Ishikawa (cell line): ENCODE measurements around the gene ZBTB7C.
A peak's percentile ranks its signal among the peaks of the same experiment; 100 is the strongest.

Source experiments
- CEBPB ChIP-seq: IDR thresholded peaks from 2 replicates; pipeline ENCODE4 v1.6.1; 2012
- CREB1 ChIP-seq: IDR thresholded peaks from 2 replicates; pipeline ENCODE4 v1.6.1; 2012; ENCODE audit warnings: low read depth
- EGR1 ChIP-seq: IDR thresholded peaks from 2 replicates; pipeline ENCODE4 v1.6.1; 2012
- EP300 ChIP-seq: IDR thresholded peaks from 2 replicates; pipeline ENCODE4 v1.6.1; 2012; ENCODE audit warnings: borderline replicate concordance
- FOXM1 ChIP-seq: IDR thresholded peaks from 2 replicates; pipeline ENCODE4 v1.6.1; 2012; ENCODE audit warnings: low read depth, borderline replicate concordance
- NFIC ChIP-seq: IDR thresholded peaks from 2 replicates; pipeline ENCODE4 v1.6.1; 2012
- RAD21 ChIP-seq: IDR thresholded peaks from 2 replicates; pipeline ENCODE4 v1.6.1; 2012; ENCODE audit warnings: low read depth
- TAF1 ChIP-seq: IDR thresholded peaks from 2 replicates; pipeline ENCODE4 v1.6.1; 2012; ENCODE audit warnings: low read depth, mild to moderate bottlenecking
- TCF12 ChIP-seq: IDR thresholded peaks from 2 replicates; pipeline ENCODE4 v1.6.1; 2012; ENCODE audit warnings: low read depth
- TEAD4 ChIP-seq: IDR thresholded peaks from 2 replicates; pipeline ENCODE4 v1.6.1; 2012
- YY1 ChIP-seq: IDR thresholded peaks from 2 replicates; pipeline ENCODE4 v1.6.1; 2012; ENCODE audit warnings: low read depth
- ZBTB7A ChIP-seq: IDR thresholded peaks from 2 replicates; pipeline ENCODE4 v1.6.1; 2012; ENCODE audit warnings: low read depth
- TF ChIP-seq, protein P1 (sequence below): IDR thresholded peaks from 2 replicates; pipeline ENCODE4 v1.6.1; 2012
- TF ChIP-seq, protein P2 (sequence below): IDR thresholded peaks from 2 replicates; pipeline ENCODE4 v1.6.1; 2012
- TF ChIP-seq, protein P3 (sequence below): IDR thresholded peaks from 2 replicates; pipeline ENCODE4 v1.6.1; 2012; ENCODE audit warnings: low read depth, mild to moderate bottlenecking

The ZBTB7C gene

DNA sequence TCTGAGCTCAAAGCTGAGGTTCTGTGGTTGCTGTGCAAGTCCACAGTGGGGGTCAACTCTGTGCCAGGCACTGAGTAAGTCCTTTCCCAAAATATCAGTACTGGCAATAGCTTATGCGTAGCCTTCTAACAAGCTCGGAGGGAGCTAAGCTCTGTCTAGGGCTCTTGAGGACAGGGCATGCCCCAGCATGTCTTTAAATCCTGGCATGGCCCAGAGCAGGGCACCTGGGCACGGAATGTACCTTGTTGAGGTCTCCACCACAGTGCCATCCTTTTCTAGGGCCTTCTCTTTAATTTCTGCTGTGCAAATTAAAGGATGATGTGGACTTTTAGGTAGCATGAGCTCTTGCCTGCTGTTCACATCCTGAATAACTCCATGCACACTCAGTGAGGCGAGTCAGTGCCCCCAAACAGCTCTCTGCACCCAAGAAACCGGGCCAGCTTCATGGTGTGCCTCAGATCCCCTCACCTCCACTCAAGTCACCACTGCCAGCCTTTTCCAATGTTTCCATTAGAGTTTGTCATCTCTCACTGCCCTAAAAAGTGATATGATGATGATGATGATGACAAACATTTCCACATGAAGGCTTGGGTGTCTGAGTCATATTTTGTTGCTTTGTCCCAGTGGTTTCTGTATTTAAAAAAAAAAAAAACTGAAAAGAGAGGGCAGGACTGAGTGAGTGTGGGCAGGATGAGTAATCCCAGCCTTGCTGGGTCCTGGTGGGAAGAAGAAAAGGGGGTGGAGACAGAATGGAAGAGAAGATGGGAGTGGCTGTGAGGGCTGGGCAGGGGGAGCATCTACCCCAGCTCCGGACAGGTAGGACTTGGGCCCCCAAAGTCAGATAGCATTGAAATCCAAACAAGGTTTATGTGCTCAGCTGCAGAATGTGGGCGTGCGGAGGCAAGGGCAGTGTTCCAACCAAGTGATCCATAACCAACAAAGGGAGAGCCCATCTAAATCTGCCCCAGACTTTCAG is 78.9 kb downstream of the ZBTB7C start:
- TF ChIP-seq, protein P1, sequence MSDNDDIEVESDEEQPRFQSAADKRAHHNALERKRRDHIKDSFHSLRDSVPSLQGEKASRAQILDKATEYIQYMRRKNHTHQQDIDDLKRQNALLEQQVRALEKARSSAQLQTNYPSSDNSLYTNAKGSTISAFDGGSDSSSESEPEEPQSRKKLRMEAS = no peak
- peak; percentile 36; the same call in 1 of the 2 replicates for TF ChIP-seq EP300
- peak; percentile 72 for TF ChIP-seq EGR1
- TF ChIP-seq RAD21 = no peak
- TF ChIP-seq CREB1 = no peak
- no peak for TF ChIP-seq ZBTB7A
- TF ChIP-seq, protein P2, sequence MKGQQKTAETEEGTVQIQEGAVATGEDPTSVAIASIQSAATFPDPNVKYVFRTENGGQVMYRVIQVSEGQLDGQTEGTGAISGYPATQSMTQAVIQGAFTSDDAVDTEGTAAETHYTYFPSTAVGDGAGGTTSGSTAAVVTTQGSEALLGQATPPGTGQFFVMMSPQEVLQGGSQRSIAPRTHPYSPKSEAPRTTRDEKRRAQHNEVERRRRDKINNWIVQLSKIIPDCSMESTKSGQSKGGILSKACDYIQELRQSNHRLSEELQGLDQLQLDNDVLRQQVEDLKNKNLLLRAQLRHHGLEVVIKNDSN = no peak
- TF ChIP-seq FOXM1 = no peak
- TF ChIP-seq YY1 = no peak
- TF ChIP-seq, protein P3, sequence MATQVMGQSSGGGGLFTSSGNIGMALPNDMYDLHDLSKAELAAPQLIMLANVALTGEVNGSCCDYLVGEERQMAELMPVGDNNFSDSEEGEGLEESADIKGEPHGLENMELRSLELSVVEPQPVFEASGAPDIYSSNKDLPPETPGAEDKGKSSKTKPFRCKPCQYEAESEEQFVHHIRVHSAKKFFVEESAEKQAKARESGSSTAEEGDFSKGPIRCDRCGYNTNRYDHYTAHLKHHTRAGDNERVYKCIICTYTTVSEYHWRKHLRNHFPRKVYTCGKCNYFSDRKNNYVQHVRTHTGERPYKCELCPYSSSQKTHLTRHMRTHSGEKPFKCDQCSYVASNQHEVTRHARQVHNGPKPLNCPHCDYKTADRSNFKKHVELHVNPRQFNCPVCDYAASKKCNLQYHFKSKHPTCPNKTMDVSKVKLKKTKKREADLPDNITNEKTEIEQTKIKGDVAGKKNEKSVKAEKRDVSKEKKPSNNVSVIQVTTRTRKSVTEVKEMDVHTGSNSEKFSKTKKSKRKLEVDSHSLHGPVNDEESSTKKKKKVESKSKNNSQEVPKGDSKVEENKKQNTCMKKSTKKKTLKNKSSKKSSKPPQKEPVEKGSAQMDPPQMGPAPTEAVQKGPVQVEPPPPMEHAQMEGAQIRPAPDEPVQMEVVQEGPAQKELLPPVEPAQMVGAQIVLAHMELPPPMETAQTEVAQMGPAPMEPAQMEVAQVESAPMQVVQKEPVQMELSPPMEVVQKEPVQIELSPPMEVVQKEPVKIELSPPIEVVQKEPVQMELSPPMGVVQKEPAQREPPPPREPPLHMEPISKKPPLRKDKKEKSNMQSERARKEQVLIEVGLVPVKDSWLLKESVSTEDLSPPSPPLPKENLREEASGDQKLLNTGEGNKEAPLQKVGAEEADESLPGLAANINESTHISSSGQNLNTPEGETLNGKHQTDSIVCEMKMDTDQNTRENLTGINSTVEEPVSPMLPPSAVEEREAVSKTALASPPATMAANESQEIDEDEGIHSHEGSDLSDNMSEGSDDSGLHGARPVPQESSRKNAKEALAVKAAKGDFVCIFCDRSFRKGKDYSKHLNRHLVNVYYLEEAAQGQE = no peak
- peak; percentile 35; the same call in 1 of the 2 replicates for TF ChIP-seq TCF12
- no peak for TF ChIP-seq TEAD4
- TF ChIP-seq NFIC = peak; percentile 63
- TF ChIP-seq TAF1 = no peak
- TF ChIP-seq CEBPB = no peak

DNA sequence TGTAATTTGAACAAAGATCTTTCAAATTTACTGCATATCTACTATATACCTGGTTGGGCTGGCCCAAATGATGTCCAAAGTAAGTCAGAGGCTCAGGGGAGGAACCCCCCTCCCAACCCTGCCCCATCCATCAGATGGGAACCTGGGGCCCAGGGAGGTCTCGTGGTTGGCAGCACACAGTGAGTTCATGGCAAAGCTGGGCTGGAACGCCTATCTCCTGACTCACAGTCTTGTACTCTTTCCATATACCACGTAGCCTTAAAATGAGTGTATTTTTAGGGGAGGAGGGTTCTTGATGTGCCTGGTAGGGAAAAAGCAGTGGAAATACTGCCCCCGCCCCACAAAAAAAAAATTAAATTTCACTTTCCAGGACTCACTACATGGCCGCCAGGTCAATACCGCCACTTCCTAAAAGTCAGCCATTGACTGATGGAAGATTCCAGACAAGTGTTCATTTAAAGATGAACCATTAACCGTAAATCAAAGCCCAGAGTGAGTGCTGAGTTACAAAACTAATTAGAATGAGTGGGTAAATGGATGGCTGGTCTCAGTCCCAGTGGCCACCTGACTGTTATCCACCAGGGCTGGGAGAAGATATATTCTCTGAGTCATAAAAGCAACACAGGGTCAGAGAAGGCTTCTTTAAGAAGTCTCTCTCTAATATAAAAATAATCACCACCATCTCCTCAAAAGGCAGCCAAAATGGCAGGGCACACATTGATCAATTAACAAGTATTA is 80.5 kb downstream of the ZBTB7C start:
- TF ChIP-seq, protein P3 = no peak
- peak; percentile 48 for TF ChIP-seq TEAD4

DNA sequence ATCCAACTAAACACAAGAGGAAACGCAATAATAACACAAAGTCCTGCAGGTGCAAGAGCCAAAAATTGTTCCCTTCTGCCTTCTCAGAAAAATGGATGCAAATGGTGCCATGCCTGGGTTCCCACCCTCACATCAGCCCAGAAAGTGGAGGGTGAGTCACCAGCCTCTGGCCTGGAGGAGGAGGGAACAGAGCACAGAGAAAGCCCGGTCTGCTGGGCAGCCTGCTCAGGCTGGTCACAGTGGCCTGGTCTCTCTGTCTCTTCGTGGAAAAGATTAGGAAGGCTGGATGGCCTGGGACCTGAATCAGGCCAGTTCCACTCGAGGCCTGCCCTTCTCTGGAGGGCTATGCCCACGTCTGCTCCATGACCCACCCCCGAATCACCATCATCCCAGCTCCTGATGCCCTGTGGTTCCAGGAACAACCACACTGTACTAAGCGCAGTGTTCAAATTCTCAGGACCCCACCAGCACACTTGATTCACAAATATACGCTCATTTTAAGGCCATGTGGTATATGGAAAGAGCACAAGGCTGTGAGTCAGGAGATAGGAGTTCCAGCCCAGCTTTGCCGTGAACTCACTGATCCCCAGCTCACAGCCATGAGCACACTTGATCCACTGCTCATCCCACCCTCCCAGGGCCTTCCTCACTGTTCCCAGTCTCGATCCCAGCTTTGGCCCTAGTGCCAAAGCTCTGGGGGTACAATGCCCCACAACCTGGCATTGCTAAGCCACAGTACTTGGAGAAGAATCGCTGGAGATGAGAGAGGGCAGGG is 82.1 kb downstream of the ZBTB7C start:
- TF ChIP-seq EP300 (no peak), TEAD4 (no peak), FOXM1 (no peak), YY1 (no peak), EGR1 (no peak), TAF1 (no peak), ZBTB7A (no peak), RAD21 (no peak), NFIC (no peak)
- TF ChIP-seq, protein P3 = no peak
- TF ChIP-seq, protein P2 = no peak
- TF ChIP-seq, protein P1 = no peak
